Neural cell (in vitro differentiated cells): Measurements from ENCODE around the gene KISS1R. TPM values are rescaled to one million over a fixed set of nuclear protein-coding genes. Genes with fewer than 3 reads are reported as not detected.

ENCODE experiments used
- H2AFZ ChIP-seq: fragments of 200-600, 300-800 bp; sonication (generic), shearing (Covaris generic); 2 replicates; pipeline ENCODE4 v1.6.0; 2014; ENCODE audit warnings: low read depth, mild to moderate bottlenecking, antibody characterized with exemption, low read length, moderate library complexity
- H3F3A ChIP-seq: fragments of 200-600 bp; shearing (Covaris generic); 2 replicates; pipeline ENCODE4 v1.6.1; 2016; ENCODE audit warnings: mild to moderate bottlenecking, moderate library complexity, mixed read lengths, antibody characterized with exemption, low read length; ENCODE audit not compliant: insufficient read depth, poor library complexity, severe bottlenecking
- H3K27ac ChIP-seq: fragments of 200-600, 300-800 bp; sonication (generic), shearing (Covaris generic); 2 replicates; pipeline ENCODE4 v1.5.1; 2014; ENCODE audit warnings: mild to moderate bottlenecking, low read length, moderate library complexity
- H3K27me3 ChIP-seq: fragments of 300-800, 200-600 bp; sonication (generic), shearing (Covaris generic); 2 replicates; pipeline ENCODE4 v1.6.0; 2014; ENCODE audit warnings: mild to moderate bottlenecking, low read depth, low read length, moderate library complexity; ENCODE audit not compliant: insufficient read depth
- H3K36me3 ChIP-seq: fragments of 300-800, 200-600 bp; sonication (generic), shearing (Covaris generic); 2 replicates; pipeline ENCODE4 v1.5.1; 2014; ENCODE audit warnings: mild to moderate bottlenecking, antibody characterized with exemption, low read length, moderate library complexity; ENCODE audit not compliant: insufficient read depth
- H3K4me2 ChIP-seq: fragments of 300-800, 200-600 bp; sonication (generic), shearing (Covaris generic); 2 replicates; pipeline ENCODE4 v1.6.0; 2014; ENCODE audit warnings: mild to moderate bottlenecking, low read length
- H3K4me3 ChIP-seq: fragments of 300-800, 200-600 bp; sonication (generic), shearing (Covaris generic); 2 replicates; pipeline ENCODE4 v1.5.1; 2014; ENCODE audit warnings: mild to moderate bottlenecking, low read length, moderate library complexity
- H3K79me2 ChIP-seq: fragments of 200-600 bp; shearing (Covaris generic); replicated peaks from 2 replicates; pipeline ENCODE4 v1.6.0; 2014; ENCODE audit warnings: mild to moderate bottlenecking, low read length, moderate library complexity; ENCODE audit not compliant: insufficient read depth
- H3K9ac ChIP-seq: fragments of 300-800, 200-600 bp; sonication (generic), shearing (Covaris generic); 2 replicates; pipeline ENCODE4 v1.6.1; 2016; ENCODE audit warnings: mild to moderate bottlenecking, low read length, mixed read lengths
- H3K9me2 ChIP-seq: fragments of 200-600 bp; shearing (Covaris generic); 2 replicates; pipeline ENCODE4 v1.6.1; 2016; ENCODE audit warnings: mild to moderate bottlenecking, low read length, mixed read lengths; ENCODE audit not compliant: insufficient read depth
- H3K9me3 ChIP-seq: fragments of 200-600, 300-800 bp; sonication (generic), shearing (Covaris generic); 2 replicates; pipeline ENCODE4 v1.6.1; 2016; ENCODE audit warnings: mild to moderate bottlenecking, mixed run types, low read length, moderate library complexity, mixed read lengths
- H4K20me1 ChIP-seq: fragments of 200-600 bp; shearing (Covaris generic); 2 replicates; pipeline ENCODE4 v1.6.1; 2016; ENCODE audit warnings: mild to moderate bottlenecking, mixed run types; ENCODE audit not compliant: insufficient read depth
- EP300 ChIP-seq: fragments of 450-650 bp; conservative IDR thresholded peaks from 2 replicates; pipeline ENCODE4 v1.6.1; 2014; ENCODE audit warnings: antibody characterized with exemption, mild to moderate bottlenecking, moderate library complexity; ENCODE audit not compliant: poor library complexity, severe bottlenecking
- EZH2 ChIP-seq: fragments of 200-600, 300-800 bp; shearing (Covaris generic), sonication (generic); IDR thresholded peaks from 2 replicates; pipeline ENCODE4 v1.6.1; 2014; ENCODE audit warnings: antibody characterized with exemption, low read length, borderline replicate concordance, mild to moderate bottlenecking; ENCODE audit not compliant: insufficient read depth, poor library complexity, severe bottlenecking
- MXI1 ChIP-seq: fragments of 450-650 bp; conservative IDR thresholded peaks from 2 replicates; pipeline ENCODE4 v1.6.1; 2014; ENCODE audit warnings: antibody characterized with exemption, mild to moderate bottlenecking; ENCODE audit not compliant: poor library complexity, severe bottlenecking
- POLR2AphosphoS5 ChIP-seq: IDR thresholded peaks from 2 replicates; pipeline ENCODE4 v1.6.1; 2012
- RAD21 ChIP-seq: fragments of 450-650 bp; conservative IDR thresholded peaks from 2 replicates; pipeline ENCODE4 v1.6.1; 2014; ENCODE audit warnings: antibody characterized with exemption, mild to moderate bottlenecking, moderate library complexity
- SMC3 ChIP-seq: fragments of 450-650 bp; conservative IDR thresholded peaks from 2 replicates; pipeline ENCODE4 v1.6.1; 2014; ENCODE audit warnings: antibody characterized with exemption, mild to moderate bottlenecking, moderate library complexity; ENCODE audit not compliant: poor library complexity
- TAF1 ChIP-seq: IDR thresholded peaks from 2 replicates; pipeline ENCODE4 v1.6.1; 2012; ENCODE audit warnings: low read depth
- polyA plus RNA-seq: library from polyadenylated mRNA; depleted of rRNA; stranded (reverse); fragments of >200 nt; gene quantifications from 2 replicates; pipeline ENCODE4 v1.2.3, GENCODE V29; 2014
- TF ChIP-seq, protein P1 (sequence below): IDR thresholded peaks from 2 replicates; pipeline ENCODE4 v1.6.1; 2012; ENCODE audit warnings: borderline replicate concordance
- TF ChIP-seq, protein P2 (sequence below): fragments of 450-650 bp; IDR thresholded peaks from 2 replicates; pipeline ENCODE4 v1.5.1; 2014; ENCODE audit warnings: antibody characterized with exemption, mild to moderate bottlenecking, moderate library complexity; ENCODE audit not compliant: poor library complexity, severe bottlenecking

Gene KISS1R
- polyA plus RNA-seq, 1 donor from 2014 or later: 5.4 TPM

DNA sequence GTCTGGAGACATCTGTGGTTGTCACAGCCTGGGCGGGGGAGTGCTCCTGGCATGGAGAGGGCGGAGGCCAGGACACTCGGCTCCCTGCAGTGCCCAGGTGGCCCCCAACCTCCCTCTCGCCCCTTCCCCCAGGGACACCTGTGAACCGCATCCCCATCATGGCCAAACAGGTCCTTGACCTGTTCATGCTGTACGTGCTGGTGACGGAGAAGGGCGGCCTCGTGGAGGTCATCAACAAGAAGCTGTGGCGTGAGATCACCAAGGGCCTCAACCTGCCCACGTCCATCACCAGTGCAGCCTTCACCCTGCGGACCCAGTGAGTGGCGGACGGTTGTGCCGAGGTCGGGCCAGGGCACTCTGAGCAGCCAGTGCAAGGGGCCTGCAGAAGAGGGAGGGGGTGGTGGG lies 47.0 kb downstream of the KISS1R start:
- H3K79me2 ChIP-seq: no peaks in the 10 kb centered on the region
- H3K36me3 ChIP-seq: peaks cover 27% of the 10 kb centered on the region
- no peak overlapping the region for H3K27ac ChIP-seq
- H3K9me3 ChIP-seq: no peaks in the 10 kb centered on the region
- H3F3A ChIP-seq: no peaks in the 10 kb centered on the region
- H3K9ac ChIP-seq: no peak overlapping the region
- no peak overlapping the region for H3K4me2 ChIP-seq
- H3K27me3 ChIP-seq: no peaks in the 10 kb centered on the region
- H4K20me1 ChIP-seq: no peaks in the 10 kb centered on the region
- H2AFZ ChIP-seq: no peak overlapping the region
- TF ChIP-seq, protein P1, sequence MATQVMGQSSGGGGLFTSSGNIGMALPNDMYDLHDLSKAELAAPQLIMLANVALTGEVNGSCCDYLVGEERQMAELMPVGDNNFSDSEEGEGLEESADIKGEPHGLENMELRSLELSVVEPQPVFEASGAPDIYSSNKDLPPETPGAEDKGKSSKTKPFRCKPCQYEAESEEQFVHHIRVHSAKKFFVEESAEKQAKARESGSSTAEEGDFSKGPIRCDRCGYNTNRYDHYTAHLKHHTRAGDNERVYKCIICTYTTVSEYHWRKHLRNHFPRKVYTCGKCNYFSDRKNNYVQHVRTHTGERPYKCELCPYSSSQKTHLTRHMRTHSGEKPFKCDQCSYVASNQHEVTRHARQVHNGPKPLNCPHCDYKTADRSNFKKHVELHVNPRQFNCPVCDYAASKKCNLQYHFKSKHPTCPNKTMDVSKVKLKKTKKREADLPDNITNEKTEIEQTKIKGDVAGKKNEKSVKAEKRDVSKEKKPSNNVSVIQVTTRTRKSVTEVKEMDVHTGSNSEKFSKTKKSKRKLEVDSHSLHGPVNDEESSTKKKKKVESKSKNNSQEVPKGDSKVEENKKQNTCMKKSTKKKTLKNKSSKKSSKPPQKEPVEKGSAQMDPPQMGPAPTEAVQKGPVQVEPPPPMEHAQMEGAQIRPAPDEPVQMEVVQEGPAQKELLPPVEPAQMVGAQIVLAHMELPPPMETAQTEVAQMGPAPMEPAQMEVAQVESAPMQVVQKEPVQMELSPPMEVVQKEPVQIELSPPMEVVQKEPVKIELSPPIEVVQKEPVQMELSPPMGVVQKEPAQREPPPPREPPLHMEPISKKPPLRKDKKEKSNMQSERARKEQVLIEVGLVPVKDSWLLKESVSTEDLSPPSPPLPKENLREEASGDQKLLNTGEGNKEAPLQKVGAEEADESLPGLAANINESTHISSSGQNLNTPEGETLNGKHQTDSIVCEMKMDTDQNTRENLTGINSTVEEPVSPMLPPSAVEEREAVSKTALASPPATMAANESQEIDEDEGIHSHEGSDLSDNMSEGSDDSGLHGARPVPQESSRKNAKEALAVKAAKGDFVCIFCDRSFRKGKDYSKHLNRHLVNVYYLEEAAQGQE: no peak
- H3K9me2 ChIP-seq: no peaks in the 10 kb centered on the region
- H3K4me3 ChIP-seq: no peak overlapping the region

DNA sequence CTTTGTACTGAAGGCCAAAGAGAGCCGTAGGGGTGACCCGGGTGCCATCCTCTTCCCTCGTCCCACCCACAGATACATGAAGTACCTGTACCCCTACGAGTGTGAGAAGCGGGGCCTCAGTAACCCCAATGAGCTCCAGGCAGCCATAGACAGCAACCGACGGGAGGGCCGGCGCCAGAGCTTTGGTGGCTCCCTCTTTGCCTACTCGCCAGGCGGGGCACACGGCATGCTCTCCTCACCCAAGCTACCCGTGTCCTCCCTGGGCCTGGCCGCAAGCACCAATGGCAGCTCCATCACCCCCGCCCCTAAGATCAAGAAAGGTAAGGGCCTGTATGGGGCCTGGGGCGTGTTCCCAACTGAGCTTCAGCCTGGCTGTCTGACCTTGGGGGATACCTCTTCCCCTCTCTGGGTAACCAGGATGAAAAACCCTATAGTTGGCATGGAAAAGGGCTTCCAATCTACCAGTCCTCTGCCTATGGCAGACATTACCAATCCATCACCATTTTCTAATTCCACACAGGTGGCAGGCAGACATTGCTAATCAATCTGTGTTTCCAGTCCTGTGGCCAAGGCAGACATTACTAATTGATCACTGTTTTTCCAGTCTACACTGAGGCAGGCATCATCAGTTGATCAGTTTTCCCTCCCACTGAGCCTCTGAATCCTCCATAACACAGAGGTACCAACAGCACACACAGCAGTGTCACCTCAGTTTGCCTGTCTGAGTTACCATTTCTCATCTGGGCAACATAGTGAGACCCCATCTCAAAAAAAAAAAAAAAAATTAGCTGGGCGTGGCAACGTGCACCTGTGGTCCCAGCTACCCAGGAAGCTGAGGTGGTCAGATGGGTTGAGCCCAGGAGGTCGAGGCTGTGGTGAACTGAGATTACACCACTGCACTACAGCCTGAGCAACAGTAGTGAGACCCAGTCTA lies 47.9 kb downstream of the KISS1R start:
- Histone ChIP-seq H3K27ac (no peak overlapping the region), H3K36me3 (peaks cover 27% of the 10 kb centered on the region), H3K9ac (no peak overlapping the region), H3K9me2 (no peaks in the 10 kb centered on the region), H4K20me1 (no peaks in the 10 kb centered on the region), H3F3A (no peaks in the 10 kb centered on the region), H3K27me3 (no peaks in the 10 kb centered on the region), H2AFZ (no peak overlapping the region), H3K4me2 (no peak overlapping the region), H3K4me3 (no peak overlapping the region), H3K9me3 (no peaks in the 10 kb centered on the region), H3K79me2 (no peaks in the 10 kb centered on the region)
- TF ChIP-seq POLR2AphosphoS5: no peak
- TF ChIP-seq, protein P1: no peak
- TF ChIP-seq EP300: no peak
- TF ChIP-seq TAF1: no peak
- TF ChIP-seq RAD21: no peak
- TF ChIP-seq EZH2: no peak
- no peak for TF ChIP-seq SMC3
- TF ChIP-seq, protein P2, sequence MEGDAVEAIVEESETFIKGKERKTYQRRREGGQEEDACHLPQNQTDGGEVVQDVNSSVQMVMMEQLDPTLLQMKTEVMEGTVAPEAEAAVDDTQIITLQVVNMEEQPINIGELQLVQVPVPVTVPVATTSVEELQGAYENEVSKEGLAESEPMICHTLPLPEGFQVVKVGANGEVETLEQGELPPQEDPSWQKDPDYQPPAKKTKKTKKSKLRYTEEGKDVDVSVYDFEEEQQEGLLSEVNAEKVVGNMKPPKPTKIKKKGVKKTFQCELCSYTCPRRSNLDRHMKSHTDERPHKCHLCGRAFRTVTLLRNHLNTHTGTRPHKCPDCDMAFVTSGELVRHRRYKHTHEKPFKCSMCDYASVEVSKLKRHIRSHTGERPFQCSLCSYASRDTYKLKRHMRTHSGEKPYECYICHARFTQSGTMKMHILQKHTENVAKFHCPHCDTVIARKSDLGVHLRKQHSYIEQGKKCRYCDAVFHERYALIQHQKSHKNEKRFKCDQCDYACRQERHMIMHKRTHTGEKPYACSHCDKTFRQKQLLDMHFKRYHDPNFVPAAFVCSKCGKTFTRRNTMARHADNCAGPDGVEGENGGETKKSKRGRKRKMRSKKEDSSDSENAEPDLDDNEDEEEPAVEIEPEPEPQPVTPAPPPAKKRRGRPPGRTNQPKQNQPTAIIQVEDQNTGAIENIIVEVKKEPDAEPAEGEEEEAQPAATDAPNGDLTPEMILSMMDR: no peak
- no peak for TF ChIP-seq MXI1
